ENCODE data around the gene GPC5.
"Not testable (repeated sequence)": the region's sequence is repeated elsewhere in the genome, so short reads cannot be mapped to it uniquely, and the experiment has no call there.

GPC5 gene

DNA sequence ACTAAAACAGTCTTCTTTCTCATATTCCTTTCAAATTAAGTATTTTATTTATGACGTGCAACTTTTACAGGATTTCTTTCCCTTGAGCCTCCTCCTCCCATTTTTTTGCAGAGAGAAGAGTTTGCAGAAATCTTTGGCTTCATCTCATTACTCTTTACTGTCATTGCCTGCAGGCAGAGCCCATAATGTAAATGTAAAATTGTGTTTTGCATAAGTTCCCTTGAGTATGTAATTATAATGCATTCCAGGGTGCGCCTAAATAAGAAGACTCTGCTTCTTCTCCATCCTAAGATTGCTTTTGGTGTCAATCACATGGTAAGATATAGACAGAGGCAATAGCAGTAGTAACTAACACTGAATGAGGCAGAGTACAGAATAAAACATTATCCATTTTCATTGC is 27.9 kb upstream of the GPC5 start:
- no peak for DNase-seq

DNA sequence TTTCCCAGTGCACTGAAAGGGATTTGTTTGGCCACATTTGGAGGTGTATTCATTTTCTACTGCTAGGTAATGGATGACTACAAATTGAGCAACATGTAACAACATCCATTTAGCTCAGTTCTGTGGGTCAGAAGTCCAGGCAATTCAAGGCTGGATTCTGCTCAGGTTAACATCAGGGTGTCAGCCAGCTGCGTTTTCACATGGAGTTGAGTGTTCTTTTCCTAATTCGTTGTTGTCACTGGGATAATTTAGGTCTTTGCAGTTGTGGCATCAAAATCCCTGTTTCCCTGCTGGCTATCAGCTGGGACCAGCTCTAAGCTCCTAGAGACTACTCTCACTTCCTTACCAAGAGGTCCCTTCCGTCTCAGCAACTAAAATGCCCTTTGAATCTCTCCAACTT is 25.5 kb upstream of the GPC5 start:
- no peak for DNase-seq

DNA sequence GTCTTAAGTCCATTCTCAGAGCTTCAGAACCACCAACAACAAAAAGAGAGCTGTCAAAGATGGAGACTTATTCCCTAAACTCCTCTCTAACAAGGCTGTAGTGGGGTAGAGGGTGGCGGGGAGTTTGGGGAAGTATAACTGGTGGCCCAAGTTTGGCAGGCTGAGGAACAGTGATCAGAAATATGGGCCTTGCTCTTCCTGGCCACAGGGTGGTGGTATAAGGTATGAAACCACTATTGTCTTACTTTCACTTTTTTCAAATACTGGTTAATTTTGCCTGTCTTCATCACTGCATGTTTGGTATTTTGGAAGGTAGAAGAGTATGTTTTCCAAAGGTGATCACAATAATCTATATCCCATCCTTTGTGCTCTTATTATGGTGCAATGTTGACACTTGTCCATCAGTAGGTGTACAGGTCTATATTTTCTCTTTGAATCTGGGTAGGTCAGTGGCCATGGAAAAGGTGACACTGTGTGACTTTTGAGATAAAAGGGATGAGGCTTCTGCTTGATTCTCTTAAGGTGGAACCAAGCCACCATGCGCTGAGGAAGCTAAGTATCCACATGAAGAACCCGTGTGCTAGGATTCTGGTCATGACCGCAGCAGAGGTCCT is 23.2 kb upstream of the GPC5 start:
- no peak for DNase-seq

DNA sequence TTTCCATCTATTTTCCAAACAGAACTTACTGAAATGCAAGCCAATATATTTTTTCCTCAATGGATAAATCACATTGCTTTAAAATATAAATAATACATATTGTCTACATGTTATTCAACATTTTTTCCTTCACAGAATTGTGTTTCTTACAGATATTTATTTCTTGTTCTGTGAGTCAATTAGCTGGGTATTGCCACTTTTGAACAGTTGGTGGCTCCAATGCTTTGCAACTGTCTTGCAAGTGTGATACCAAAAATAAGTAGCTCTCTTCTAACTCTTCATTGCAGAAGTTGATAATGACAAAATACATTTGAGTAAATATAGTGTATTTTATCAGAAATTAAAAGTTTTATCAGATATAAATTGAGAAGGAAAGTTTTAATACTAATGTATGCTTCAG is 17.1 kb upstream of the GPC5 start:
- DNase-seq = no peak

DNA sequence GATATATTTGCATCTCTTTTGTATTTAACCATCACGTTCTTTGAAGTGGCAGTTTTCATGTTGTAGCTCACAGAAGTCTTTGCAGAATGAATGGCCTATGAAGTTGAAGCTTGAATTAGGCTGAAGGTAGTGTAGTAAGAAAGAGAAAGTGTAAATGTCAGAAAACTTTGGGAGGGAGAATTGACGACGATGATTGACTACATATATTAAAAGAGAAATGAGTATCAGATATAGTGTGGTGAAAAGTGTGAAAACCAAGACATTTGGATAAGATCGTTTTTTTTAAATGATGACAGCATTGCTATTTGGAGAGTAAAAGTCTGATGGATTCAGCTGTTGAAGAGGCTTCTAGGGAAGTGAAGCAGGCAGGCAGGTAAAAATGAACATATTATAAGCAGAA is 14.6 kb upstream of the GPC5 start:
- DNase-seq = no peak

DNA sequence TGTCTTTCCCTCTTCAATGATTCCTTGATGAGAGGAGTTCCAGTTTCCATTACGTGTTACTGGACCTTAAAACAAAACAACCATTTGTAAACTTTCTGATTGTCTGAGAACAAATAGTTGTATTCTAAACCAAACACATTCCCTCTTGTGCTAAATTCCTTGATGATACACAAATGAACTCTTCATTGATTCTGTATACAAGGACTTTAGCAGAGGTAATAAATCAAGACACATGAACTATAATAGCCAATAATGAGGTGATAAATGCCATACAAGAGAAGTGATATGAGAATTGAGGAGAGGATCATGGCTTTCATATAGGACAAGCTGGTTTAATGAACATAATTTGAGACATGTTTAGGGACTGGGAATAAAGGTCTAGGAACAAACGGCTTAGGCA is 13.5 kb upstream of the GPC5 start:
- no peak for DNase-seq

DNA sequence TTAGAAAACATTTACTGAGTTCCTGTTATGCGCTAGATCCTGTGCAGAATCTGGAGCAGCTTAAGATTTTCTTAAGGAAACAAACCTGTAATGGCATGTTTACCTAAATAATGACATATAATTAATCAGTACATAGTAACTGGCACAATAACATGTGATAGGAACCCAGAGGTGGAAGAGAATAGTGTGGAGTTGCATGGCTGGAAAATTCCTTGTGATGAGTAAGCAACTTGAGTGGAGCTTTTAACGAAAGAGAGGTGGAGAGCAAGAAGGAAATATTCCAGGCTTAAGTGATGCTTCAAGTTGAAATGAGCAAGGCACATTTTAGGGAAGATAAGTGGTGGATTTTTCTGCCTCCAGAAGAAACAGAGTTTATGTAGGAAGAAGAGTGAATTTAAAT is 9.2 kb upstream of the GPC5 start:
- DNase-seq = no peak

DNA sequence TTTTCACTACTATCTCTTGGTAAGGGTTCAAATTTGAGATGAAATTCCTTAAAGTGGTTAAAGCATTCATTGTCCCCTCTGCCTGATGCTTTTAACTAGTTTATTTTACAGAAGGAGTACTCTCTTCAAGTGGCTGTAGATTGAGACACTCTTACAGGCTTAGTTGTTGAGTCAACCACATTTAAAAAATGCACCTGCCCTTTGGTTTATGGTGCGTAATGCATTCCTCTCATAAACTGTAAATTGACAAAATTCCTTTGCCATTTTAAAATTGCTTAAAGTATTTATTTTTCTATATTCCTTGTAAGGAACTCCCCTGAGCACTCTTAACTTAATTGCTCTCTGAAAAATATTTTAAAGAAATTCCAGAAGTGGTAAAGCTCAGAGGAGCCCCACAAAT is 826 bp upstream of the GPC5 start:
- DNase-seq = no peak

DNA sequence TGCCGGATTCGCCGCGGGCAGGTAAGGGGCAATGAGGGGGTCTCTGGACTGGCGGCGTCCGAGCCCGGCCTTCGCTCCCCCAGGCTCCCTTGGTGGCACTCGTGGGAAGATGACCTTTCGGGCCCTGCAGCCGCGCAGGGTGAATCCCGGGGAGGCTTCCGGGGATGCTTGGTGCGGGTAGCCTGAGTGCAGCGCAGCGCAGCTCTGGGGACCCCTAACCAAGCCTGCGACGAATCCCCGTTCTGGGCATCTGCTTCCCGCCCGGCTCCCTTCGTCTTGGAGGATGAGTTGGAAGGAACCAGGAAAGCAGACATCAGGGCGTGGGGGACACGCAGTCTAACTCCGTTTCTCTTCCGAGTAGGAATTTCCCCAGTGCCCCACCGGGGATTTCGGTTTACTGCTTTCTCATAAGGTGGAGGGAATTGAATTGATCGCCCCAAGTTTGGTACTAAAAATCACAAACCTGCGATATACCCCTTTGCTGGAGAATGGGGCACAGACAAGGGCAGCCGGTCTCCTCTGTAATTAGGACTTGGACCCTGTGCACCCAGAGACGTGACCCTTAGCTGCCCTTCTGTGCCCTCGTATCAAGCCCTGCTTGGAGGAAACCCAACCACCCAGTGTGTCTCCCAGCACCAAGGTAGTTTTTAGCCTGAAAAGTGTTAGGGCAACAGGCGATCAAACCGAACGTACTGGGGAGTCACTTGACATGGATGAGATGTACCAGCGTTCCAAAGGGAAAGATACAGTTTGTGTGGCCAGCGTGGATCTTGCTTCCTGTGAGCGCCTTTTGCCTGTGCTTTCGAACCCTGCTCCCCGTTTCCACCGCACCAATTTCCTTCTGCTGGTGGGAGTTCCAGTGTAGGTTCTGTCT is 1.0 kb downstream of the GPC5 start:
- DNase-seq = no peak

DNA sequence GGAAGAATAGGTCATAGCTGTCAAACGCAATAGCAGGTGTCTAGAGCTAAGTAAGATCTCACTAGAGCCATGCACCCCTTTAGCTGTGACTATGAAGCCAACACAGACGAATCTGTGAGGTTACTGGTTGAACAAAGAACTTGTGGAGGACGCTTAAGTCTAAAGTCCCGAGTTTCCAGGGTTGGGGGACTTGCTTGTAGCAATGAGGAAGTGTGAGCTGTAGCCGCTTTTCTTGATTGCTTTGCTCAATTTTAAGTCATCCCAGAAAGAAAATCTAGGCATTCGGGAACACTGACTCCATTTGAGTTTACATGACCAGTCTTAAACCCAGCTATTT is 1.6 kb downstream of the GPC5 start:
- DNase-seq = no peak

DNA sequence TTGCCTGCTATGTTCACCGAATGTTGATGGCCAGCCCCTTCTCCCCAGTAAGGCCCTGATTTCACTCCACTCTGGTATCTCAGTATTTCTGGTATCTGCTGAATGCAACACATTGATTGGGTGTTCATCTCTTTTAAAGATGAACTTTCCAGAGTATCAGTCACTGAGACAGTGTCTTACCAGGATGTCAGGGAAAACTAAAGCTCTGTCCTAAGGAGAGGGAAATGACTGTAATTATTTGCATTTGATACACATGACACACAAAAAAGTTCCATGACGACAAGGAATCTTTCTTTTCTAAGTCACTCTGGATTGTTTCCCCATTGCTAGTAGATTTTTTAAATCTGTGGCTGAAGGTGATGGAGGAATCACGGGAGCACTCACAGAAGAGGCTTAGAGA is 2.2 kb downstream of the GPC5 start:
- no peak for DNase-seq

DNA sequence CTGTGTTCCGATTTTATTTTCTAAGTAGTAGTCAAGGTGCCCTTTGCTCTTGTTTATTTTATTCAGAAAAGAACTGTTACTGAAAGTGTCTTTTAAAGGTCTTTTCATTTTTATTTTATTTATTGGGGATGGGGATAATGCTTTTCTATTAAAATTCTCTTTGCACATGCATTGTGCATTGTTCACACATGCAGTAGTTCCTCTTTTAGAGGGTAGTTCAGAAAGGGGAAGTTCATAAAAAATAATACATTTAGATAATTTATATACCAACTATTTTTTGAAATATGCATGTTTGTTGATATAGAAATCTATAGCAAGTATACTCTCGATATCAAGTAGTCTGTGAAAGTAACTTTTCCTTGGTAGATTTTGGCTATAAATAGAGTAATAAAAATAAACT is 3.5 kb downstream of the GPC5 start:
- DNase-seq = no peak

DNA sequence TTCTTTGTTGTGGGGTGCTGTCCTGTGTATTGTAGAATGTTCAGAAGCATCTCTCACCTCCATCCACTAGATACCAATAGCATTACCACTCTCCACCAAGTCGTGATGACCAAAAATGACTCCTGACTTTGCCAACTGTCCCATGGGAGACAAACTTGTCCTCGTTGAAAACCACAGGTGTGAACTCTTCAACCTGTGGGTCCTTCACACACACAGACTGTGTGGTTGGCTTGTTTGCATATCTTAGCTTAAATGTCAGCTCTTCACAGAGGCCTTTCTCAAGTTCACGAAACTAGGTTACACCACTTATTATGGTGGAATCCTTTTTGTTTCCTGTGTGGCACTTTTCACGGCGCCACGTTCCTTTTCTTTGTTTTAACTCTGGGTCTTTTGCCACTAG is 6.8 kb downstream of the GPC5 start:
- DNase-seq = no peak

DNA sequence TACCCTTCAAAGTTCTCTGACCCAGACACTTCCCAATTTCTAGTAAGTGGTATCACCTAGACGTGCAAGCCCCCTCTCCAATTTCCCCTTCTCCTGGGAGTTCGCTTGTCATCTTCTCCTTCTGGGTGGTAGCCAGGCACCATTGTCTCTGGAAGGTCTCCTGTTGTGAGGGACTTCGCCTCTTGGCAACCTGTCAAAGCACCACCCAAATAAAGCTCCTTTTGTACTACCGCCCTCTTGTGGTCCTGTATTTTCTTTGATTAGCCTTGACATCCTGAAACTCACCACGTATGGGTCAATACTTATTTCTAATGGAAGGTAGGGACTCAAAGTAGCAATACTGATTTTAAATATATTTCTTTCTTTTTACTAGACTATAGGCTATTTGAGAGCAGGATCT is 8.2 kb downstream of the GPC5 start:
- DNase-seq = no peak

DNA sequence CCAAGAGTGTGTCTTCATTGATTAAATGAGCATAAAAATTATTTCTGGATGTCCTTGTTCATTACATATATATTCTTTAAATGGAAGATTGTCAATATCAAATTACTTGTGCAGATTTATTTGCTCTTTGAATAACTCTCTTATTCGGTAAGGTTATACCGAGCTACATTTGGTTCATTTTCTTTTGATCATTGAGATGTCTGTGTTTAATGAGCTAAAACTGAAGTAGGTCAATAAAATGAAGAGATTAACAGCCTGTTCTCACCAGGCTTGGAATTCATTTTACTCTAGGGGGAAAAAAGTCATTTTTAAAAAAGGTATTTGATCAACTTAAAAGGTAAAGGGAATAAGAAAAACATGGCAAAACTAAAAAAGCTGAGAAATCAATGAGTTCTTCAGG is 10.6 kb downstream of the GPC5 start:
- no peak for DNase-seq

DNA sequence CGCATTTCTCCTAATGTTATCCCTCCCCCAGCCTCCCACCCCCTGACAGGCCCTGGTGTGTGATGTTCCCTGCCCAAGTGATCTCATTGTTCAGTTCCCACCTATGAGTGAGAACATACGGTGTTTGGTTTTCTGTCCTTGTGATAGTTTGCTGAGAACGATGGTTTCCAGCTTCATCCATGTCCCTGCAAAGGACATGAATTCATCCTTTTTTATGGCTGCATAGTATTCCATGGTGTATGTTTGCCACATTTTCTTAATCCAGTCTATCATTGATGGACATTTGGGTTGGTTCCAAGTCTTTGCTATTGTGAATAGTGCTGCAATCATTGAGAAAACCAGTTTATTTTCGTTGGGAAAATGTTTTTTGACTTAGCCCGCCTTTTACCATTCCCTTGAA is 18.2 kb downstream of the GPC5 start:
- DNase-seq = not testable (repeated sequence)

DNA sequence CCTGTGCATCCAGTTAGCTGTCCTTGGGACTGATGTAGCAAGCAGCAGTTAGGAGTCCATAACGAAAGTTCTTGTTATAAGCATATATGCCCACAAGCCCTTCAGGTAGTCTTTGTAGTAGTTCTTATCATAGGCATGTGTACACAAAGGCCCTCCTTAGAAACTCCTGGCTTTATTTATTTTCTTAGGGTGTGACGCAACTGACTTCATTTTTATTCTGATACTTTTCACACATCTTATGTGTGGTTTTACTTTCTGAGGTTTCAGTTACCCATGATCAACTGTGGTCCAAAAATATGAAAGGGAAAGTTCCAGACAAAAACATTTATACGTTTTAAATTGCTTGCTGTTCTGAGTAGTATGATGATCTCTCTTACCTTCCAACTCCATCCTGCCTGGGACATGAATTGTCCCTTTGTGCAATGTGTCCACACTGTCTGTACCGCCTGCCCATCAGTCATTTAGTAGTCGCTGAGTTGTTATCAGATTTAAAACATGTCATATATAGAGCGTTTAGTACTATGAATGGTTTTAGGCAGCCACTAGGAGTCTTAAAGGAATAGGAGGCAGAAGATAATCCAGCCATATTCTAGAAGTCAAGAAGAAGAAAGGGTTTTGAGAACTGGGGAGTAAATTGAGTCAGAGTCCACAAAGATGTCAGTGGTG is 19.4 kb downstream of the GPC5 start:
- no peak for DNase-seq

DNA sequence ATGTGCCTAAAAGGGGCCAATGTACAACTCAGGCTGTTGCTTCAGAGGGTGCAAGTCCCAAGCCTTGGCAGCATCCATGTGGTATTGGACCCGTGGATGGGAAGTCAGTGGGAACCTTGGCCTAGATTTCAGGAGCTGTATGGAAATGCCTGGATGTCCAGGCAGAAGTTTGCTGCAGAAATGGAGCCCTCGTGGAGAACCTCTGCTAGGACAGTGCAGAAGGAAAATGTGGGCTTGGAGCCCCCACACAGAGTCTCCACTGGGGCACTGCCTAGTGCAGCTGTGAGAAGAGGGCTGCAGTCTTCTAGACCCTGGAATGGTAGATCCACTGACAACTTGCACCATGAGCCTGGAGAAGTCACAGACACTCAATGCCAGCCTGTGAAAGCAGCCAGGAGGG is 28.5 kb downstream of the GPC5 start:
- DNase-seq = no peak

DNA sequence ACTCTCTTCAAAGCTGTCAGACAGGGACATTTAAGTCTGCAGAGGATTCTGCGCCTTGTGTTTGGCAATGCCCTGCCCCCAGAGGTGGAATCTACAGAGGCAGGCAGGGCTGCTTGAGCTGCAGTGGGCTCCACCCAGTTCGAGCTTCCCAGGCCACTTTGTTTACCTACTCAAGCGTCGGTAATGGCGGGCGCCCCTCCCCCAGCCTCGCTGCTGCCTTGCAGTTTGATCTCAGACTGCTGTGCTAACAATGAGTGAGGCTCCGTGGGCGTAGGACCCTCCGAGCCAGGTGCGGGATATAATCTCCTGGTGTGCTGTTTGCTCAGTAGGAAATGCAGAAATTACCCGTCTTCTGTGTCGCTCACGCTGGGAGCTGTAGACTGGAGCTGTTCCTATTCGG is 40.3 kb downstream of the GPC5 start:
- DNase-seq = not testable (repeated sequence)

DNA sequence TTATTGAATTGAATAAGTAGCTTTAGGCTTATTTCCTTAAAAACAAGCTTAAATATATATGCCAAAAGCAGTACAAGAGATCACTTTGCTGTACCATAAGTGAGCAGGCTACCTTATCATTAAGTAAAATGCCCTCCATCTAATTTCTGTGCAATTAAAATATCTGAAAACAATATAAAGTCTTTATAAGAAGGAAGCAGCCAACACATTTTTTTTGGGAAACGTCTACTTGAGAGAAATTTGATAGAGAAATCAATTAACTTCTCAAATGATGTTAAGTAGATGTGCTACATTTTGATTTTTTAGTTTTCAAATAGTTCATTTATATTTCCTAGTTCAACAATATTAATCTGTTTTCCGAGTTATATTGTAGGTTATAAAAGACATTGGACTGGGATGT is 52.5 kb downstream of the GPC5 start:
- no peak for DNase-seq

DNA sequence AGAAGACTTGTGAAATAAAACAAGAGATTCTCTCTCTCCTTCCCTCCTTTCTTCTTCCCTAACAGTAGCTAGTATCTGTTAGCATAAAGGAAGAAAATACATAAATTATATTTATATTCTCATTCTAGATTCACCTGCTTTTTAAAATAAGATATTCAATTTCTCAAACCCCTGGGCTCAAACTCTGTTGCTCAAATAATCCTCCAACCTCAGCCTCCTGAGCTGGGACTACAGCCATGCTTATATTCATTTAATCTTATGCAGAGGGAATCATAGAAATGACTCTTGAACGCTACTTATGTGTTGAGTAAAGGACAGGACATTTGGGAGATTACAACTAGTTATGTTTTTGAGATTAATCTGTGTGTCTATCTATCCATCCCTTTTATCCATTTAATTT is 56.2 kb downstream of the GPC5 start:
- no peak for DNase-seq

DNA sequence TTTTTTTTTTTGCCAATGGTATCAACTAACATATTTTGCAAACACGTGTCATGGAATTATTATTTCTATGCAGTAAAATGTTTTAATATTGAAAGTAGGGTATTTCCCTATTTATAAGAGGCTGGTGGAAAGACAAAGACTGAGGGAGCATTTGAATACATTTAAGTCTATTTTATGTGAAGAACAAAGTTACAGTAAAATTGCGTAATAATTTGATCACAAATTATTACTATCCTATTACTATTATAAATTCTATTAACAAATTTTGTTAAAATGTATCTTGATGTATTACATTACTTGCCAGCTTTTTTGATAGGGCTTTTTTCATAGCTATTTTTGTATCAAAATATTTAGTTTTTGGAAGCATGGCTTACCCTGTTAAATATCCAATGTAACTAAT is 58.4 kb downstream of the GPC5 start:
- DNase-seq = no peak

DNA sequence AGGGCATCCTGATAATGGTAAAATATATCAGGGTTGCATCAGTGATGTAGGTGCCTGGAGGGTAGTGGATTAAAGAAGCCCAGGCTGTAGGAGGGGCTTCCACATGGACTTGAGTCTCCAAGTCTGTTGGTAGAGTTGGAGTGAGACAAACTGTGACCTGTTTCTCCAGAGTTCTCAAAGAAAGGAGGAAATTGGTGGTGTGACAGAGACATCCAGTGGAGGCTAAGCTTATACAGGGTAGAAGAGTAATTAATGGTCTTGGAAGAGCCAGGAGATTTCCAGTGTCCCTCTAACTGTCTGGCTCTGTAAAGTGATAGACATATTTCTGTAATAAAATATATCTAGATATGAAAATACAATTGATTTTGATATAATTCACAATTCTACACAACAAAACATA is 61.1 kb downstream of the GPC5 start:
- DNase-seq = no peak

DNA sequence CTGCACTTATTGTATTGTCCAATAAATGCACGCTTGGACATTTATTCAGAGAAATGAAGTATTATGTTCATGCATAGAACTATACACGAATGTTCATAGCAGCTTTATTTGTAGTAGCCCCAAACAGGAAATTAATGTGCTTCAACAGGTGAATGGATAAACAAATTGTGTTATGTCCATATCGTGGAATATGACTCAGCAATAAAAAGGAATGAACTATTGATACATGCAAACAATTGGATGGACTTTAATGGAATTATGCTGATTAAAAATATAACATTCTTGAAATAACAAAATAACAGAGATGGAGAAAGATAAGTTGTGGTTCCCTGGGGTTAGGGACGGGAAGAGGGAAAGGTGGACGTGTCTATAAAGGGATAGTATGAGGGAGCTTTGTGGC is 65.9 kb downstream of the GPC5 start:
- DNase-seq = no peak

DNA sequence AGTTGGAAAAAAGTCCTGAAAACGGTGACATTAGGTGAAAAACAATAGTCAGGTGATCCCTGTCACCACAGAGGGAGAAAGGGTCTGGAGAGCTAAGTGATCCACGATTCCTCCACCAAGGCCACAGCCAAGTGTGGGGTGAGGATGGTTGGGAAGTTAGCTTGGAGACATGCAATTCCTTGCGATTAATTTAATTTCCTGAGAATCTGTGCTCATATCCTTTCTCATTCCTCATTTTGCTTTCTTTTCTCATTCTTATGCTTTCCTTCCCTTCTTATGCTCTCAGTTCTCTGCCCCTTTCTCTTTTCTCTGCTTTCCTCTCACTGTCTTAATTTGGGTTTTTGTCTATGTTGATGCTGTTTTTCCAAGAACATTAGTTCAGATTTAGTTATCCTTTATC is 68.8 kb downstream of the GPC5 start:
- DNase-seq = no peak
